Keratinocyte (primary cell): ENCODE data around the gene AKR1A1.

Experiments
- CTCF ChIP-seq, 3 experiments: IDR thresholded peaks in 1 of 3; conservative IDR thresholded peaks in 1 of 3; optimal IDR thresholded peaks in 1 of 3; 2 replicates in 2 of 3; 3 replicates in 1 of 3; pipeline versions ENCODE3 to v1.5.1; 2011; ENCODE audit warnings: low read length in 3 of 3, mild to moderate bottlenecking in 3 of 3, moderate library complexity in 2 of 3, control low read depth in 1 of 3, inconsistent platforms in 1 of 3; ENCODE audit not compliant: insufficient read depth in 2 of 3; ENCODE audit errors: extremely low read depth in 1 of 3
- EZH2 ChIP-seq: IDR thresholded peaks from one replicate; pipeline ENCODE4 v1.6.1; 2012; ENCODE audit warnings: inconsistent platforms, mild to moderate bottlenecking, low read length, moderate library complexity

GRCh38 chr1:45589861-45590260, 39.2 kb downstream of the AKR1A1 start:
- no peak for TF ChIP-seq CTCF (optimal IDR thresholded peaks at IDR 0.05 in 1 of 3, IDR thresholded peaks at IDR 0.05 in 1 of 3, conservative IDR thresholded peaks at IDR 0.05 in 1 of 3; ENCODE audit: extremely low read depth in 1 of 3, insufficient read depth in 2 of 3, low read length in 3 of 3)
- TF ChIP-seq EZH2, result no peak
